GM21723 (cell line): Measurements from ENCODE around the gene TOPORS.

Experiments used
- ATAC-seq: cut with Tn5 transposase; IDR thresholded peaks from one replicate; pipeline ENCODE4 v1.9.1; 2021; ENCODE audit warnings: mild to moderate bottlenecking, moderate library complexity; ENCODE audit not compliant: unreplicated experiment

TOPORS gene

DNA sequence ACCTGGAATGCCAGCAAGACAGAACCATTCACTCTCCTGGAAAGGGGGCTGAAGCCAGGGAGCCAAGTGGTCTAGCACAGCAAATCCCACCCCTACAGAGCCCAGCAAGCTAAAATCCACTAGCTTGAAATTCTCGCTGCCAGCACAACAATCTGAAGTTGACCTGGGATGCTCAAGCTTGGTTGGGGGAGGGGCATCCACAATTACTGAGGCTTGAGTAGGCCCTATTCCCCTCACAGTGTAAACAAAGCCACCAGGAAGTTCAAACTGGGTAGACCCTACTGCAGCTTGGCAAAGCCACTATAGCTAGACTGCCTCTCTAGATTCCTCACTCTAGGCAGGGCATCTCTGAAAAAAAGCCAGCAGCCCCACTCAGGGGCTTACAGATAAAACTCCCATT is 43.7 kb downstream of the TOPORS start:
- no peak for ATAC-seq

DNA sequence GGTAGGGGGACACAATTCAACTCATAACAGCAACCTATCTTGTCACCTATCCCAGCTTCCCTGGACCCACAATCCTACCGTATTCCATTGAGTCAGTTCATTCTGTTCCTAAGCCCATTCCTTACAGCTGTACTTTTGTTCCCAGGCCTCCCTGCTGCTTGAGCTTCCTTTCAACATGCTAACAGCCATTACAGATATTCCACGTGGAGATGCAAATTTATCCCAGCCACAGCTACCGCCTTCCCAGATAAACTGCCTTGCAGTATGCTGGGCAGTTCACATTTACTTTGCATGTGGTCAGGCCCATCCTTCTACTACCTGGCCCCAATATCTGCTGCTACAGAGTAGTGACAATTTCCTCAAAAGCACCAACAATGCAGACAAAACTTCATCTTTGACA is 49.4 kb downstream of the TOPORS start:
- no peak for ATAC-seq

DNA sequence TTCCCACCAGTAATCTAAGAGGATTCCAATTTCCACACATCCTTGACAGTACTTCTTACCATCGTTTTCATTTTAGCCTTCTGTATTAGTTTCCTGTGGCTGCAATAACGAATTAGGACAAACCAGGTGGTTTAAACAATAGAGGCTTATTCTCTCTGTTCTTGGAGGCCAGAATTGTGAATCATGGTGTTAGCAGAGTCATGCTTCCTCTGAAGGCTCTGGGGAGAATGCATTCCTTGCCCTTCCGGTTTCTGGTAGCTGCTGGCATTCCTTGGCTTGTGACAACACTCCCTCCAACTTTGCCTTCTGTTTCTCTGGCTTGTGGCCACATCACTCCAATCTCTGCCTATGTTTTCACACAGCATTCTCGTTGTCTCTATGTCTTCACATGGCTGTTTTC is 49.9 kb downstream of the TOPORS start:
- no peak for ATAC-seq

DNA sequence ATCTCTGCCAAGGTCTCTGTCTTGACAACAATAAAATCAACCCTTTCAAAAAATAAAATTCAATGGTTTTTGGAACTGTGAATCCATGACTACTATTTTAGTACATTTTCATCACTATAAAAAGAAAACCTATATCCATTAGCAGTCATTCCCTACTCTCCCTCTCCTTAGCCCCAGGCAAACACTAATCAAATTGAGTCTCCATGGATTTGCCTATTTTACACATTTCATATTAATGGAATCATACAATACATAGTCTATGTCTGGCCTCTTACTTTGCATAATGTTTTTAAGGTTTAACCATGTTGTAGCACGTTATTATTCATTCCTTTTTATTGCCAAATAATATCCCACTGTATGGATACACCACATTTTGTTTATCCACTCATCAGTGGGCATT is 50.5 kb downstream of the TOPORS start:
- no peak for ATAC-seq

DNA sequence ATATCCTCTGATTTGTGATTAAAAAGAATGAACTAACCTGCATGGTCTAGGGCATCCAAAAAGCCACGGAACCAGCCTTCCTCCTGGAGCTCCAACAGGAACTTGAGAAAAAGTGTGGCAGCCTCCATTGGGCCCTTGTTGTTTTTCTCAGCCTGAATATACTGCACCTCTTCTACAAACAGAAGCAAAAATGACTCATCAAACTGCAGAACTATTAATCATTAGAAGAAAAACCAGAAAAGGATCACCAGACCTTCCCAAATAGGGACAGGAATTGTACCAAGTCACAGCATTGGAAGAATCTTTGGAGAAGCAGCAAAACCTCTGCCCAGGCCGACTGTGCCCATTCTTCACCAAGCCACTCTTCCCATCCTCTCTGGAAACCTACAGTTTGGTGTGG is 51.6 kb downstream of the TOPORS start:
- ATAC-seq = no peak

DNA sequence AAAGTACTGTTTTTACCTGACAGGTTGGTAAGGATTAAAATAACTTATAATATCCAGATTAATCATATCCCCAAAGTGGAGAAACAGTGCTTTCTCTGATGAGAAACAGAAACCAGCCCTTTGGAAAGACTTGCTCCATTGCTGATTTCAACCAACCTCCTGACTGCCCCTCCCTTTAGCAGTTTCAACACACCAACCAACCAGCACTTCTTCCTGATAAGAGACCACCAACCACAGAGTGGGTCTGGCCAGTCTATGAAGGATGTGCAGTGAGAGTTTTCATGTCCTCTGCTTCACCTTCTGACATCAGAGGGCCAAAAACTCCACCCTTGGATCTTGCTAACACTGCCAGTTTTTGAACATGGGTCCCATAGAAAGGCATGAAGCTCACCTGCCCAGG is 54.5 kb downstream of the TOPORS start:
- ATAC-seq = no peak

DNA sequence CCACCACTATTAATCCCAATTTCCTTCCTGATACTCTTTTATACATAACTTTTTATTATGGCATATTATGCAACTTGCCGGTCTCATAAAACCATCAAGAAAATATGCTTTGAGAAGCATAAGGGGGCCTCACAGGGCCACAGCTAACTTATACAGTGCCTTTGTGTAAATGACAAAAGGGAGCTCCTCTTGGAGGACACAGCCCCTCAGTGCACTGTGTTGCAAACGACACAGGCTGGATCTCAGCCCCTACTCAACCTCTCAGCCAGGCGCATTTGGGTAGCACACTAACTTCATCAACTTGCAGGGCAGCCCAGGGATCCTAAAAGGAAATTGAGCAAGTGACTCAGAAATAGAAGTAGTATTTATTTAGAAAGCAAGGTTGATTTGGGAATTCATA is 61.8 kb downstream of the TOPORS start:
- no peak for ATAC-seq
